ENCODE data around the gene UROS.

UROS gene
- 15.5 to 37.3 (median 30.6) reads per million in 9 experiments for total RNA-seq

GRCh38 chr10:125822878-125823662 is at the start of gene UROS, which contains the start of gene BCCIP:
Gene UROS, minus strand, starts transcription at chr10:125823258. Its CDS starts 6,759 bp downstream, at chr10:125816499.
Gene BCCIP, plus strand, starts transcription at chr10:125823546. Its CDS starts 12 bp downstream, at chr10:125823558.
- peaks cover 12 to 28% of the 10 kb centered on the region in 2 donors for H3K4me1 Mint-ChIP-seq (ENCODE audit: low read depth in 2 of 2)
- DNase-seq (peak; percentile 87 to 89 (median 88)), ATAC-seq (replicated peaks) (peak; percentile 82)
- H3K9me3 Mint-ChIP-seq, result no peaks in the 10 kb centered on the region
- no peak within 1 kb of the TSS for H3K4me3 Mint-ChIP-seq
- H3K27ac Mint-ChIP-seq, result no peak within 1 kb of the TSS
- H3K27me3 Mint-ChIP-seq, result no peaks in the 10 kb centered on the region
- H3K36me3 Mint-ChIP-seq (ENCODE audit: insufficient read depth), result peaks cover 25% of the 10 kb centered on the region

GRCh38 chr10:125871338-125871737 is 48.3 kb upstream of the UROS start:
- no peak for DNase-seq
- no peaks in the 10 kb centered on the region for H3K9me3 Mint-ChIP-seq
- H3K27me3 Mint-ChIP-seq, result peaks cover 0 to under 1% of the 10 kb centered on the region in 2 donors
- H3K36me3 Mint-ChIP-seq (ENCODE audit: insufficient read depth), result no peaks in the 10 kb centered on the region
- no peaks in the 10 kb centered on the region for H3K4me1 Mint-ChIP-seq (ENCODE audit: low read depth in 2 of 2)
- no peak for ATAC-seq (replicated peaks)
- no peak overlapping the region for H3K27ac Mint-ChIP-seq
- H3K4me3 Mint-ChIP-seq, result no peak overlapping the region

GRCh38 chr10:125868372-125868975 is 45.4 kb upstream of the UROS start:
- H3K4me1 Mint-ChIP-seq (ENCODE audit: low read depth in 2 of 2), result no peaks in the 10 kb centered on the region
- no peaks in the 10 kb centered on the region for H3K9me3 Mint-ChIP-seq
- H3K4me3 Mint-ChIP-seq, result no peak overlapping the region
- peaks cover 4% of the 10 kb centered on the region for H3K36me3 Mint-ChIP-seq (ENCODE audit: insufficient read depth)
- no peak overlapping the region for H3K27ac Mint-ChIP-seq
- DNase-seq (peak in 1 of 3 experiments; percentile 2), ATAC-seq (replicated peaks) (no peak)
- peaks cover 0 to 5% of the 10 kb centered on the region in 2 donors for H3K27me3 Mint-ChIP-seq

GRCh38 chr10:125866421-125867029 is 43.5 kb upstream of the UROS start:
- ATAC-seq (replicated peaks), result no peak
- Mint-ChIP-seq H3K27me3 (peaks cover 0 to 5% of the 10 kb centered on the region in 2 donors), H3K36me3 (ENCODE audit: insufficient read depth) (peaks cover 4% of the 10 kb centered on the region), H3K4me3 (no peak overlapping the region), H3K9me3 (no peaks in the 10 kb centered on the region), H3K4me1 (ENCODE audit: low read depth in 2 of 2) (no peaks in the 10 kb centered on the region), H3K27ac (no peak overlapping the region)
- DNase-seq, result no peak

GRCh38 chr10:125865120-125865519 is 42.1 kb upstream of the UROS start:
- no peak overlapping the region for H3K27ac Mint-ChIP-seq
- no peak overlapping the region for H3K4me3 Mint-ChIP-seq
- DNase-seq (no peak), ATAC-seq (replicated peaks) (no peak)
- H3K9me3 Mint-ChIP-seq, result no peaks in the 10 kb centered on the region
- H3K27me3 Mint-ChIP-seq, result peaks cover 0 to 5% of the 10 kb centered on the region in 2 donors
- H3K36me3 Mint-ChIP-seq (ENCODE audit: insufficient read depth), result peaks cover 4% of the 10 kb centered on the region
- H3K4me1 Mint-ChIP-seq (ENCODE audit: low read depth in 2 of 2), result no peaks in the 10 kb centered on the region

- no peaks in the 10 kb centered on the region for H3K27me3 Mint-ChIP-seq
- no peaks in the 10 kb centered on the region for H3K9me3 Mint-ChIP-seq
- DNase-seq (no peak), ATAC-seq (replicated peaks) (no peak)
- H3K4me3 Mint-ChIP-seq, result no peak overlapping the region
- no peak overlapping the region for H3K27ac Mint-ChIP-seq
- H3K4me1 Mint-ChIP-seq (ENCODE audit: low read depth in 2 of 2), result peaks cover 0 to 3% of the 10 kb centered on the region in 2 donors
- H3K36me3 Mint-ChIP-seq (ENCODE audit: insufficient read depth), result peaks cover 4% of the 10 kb centered on the region
Measured at GRCh38 chr10:125859128-125859817, 36.2 kb upstream of the UROS start.

- Mint-ChIP-seq H3K27me3 (no peaks in the 10 kb centered on the region), H3K4me3 (no peak overlapping the region), H3K36me3 (ENCODE audit: insufficient read depth) (peaks cover 4% of the 10 kb centered on the region), H3K9me3 (no peaks in the 10 kb centered on the region), H3K4me1 (ENCODE audit: low read depth in 2 of 2) (peaks cover 0 to 3% of the 10 kb centered on the region in 2 donors), H3K27ac (no peak overlapping the region)
- DNase-seq (no peak), ATAC-seq (replicated peaks) (no peak)
Measured at GRCh38 chr10:125857185-125857760, 34.2 kb upstream of the UROS start.

- ATAC-seq (replicated peaks), result no peak
- H3K4me3 Mint-ChIP-seq, result no peak overlapping the region
- peaks cover 15% of the 10 kb centered on the region for H3K36me3 Mint-ChIP-seq (ENCODE audit: insufficient read depth)
- H3K27me3 Mint-ChIP-seq, result no peaks in the 10 kb centered on the region
- H3K9me3 Mint-ChIP-seq, result no peaks in the 10 kb centered on the region
- no peak for DNase-seq
- H3K27ac Mint-ChIP-seq, result no peak overlapping the region
- peaks cover 0 to 3% of the 10 kb centered on the region in 2 donors for H3K4me1 Mint-ChIP-seq (ENCODE audit: low read depth in 2 of 2)
Measured at GRCh38 chr10:125852487-125852886, 29.4 kb upstream of the UROS start.

- peaks cover 15% of the 10 kb centered on the region for H3K36me3 Mint-ChIP-seq (ENCODE audit: insufficient read depth)
- no peak overlapping the region for H3K4me3 Mint-ChIP-seq
- H3K4me1 Mint-ChIP-seq (ENCODE audit: low read depth in 2 of 2), result peaks cover 0 to 3% of the 10 kb centered on the region in 2 donors
- DNase-seq, result no peak
- H3K9me3 Mint-ChIP-seq, result no peaks in the 10 kb centered on the region
- ATAC-seq (replicated peaks), result no peak
- H3K27ac Mint-ChIP-seq, result no peak overlapping the region
- H3K27me3 Mint-ChIP-seq, result no peaks in the 10 kb centered on the region
Measured at GRCh38 chr10:125850766-125851731, 28.0 kb upstream of the UROS start.

- Mint-ChIP-seq H3K27me3 (no peaks in the 10 kb centered on the region), H3K9me3 (no peaks in the 10 kb centered on the region), H3K4me3 (no peak overlapping the region), H3K36me3 (ENCODE audit: insufficient read depth) (peaks cover 12% of the 10 kb centered on the region), H3K4me1 (ENCODE audit: low read depth in 2 of 2) (peaks cover 0 to 1% of the 10 kb centered on the region in 2 donors), H3K27ac (no peak overlapping the region)
- no peak for ATAC-seq (replicated peaks)
- DNase-seq, result no peak
Measured at GRCh38 chr10:125849448-125849847, 26.4 kb upstream of the UROS start.

- no peak overlapping the region for H3K4me3 Mint-ChIP-seq
- ATAC-seq (replicated peaks) (no peak), DNase-seq (no peak)
- H3K4me1 Mint-ChIP-seq (ENCODE audit: low read depth in 2 of 2), result no peaks in the 10 kb centered on the region
- no peak overlapping the region for H3K27ac Mint-ChIP-seq
- H3K36me3 Mint-ChIP-seq (ENCODE audit: insufficient read depth), result peaks cover 11% of the 10 kb centered on the region
- no peaks in the 10 kb centered on the region for H3K27me3 Mint-ChIP-seq
- H3K9me3 Mint-ChIP-seq, result no peaks in the 10 kb centered on the region
Measured at GRCh38 chr10:125848857-125849256, 25.8 kb upstream of the UROS start.

- no peak for DNase-seq
- H3K27me3 Mint-ChIP-seq, result no peaks in the 10 kb centered on the region
- H3K4me3 Mint-ChIP-seq, result no peak overlapping the region
- no peaks in the 10 kb centered on the region for H3K4me1 Mint-ChIP-seq (ENCODE audit: low read depth in 2 of 2)
- H3K27ac Mint-ChIP-seq, result no peak overlapping the region
- no peak for ATAC-seq (replicated peaks)
- no peaks in the 10 kb centered on the region for H3K9me3 Mint-ChIP-seq
- peaks cover 11% of the 10 kb centered on the region for H3K36me3 Mint-ChIP-seq (ENCODE audit: insufficient read depth)
Measured at GRCh38 chr10:125848371-125848770, 25.3 kb upstream of the UROS start.

Measured in effector memory CD8-positive, alpha-beta T cell (primary cell).